Uterus (tissue), 4 donors: ENCODE measurements around the gene KIF3C. TPM values are rescaled to one million over a fixed set of nuclear protein-coding genes. Genes with fewer than 3 reads are reported as not detected.

ENCODE experiments used
- DNase-seq, 2 donors: peaks; one replicate each; pipeline ENCODE4 v3.0.0-alpha.2; 2019 to 2020
- H3K27ac ChIP-seq, 2 donors: fragments of 200-600 bp; sonication (generic); 1 replicate in 1 of 2; 2 replicates in 1 of 2; pipeline ENCODE4 v1.5.1; 2016 to 2018
- H3K27me3 ChIP-seq, 2 donors: fragments of 200-600 bp; sonication (generic); one replicate each; pipeline ENCODE4 v1.5.1; 2018 to 2019; ENCODE audit warnings: control low read depth in 1 of 2
- H3K36me3 ChIP-seq, 2 donors: fragments of 200-600 bp; sonication (generic); one replicate each; pipeline ENCODE4 v1.5.1; 2019; ENCODE audit warnings: control low read depth in 1 of 2
- H3K4me1 ChIP-seq, 2 donors: fragments of 200-600 bp; sonication (generic); one replicate each; pipeline ENCODE4 v1.5.1; 2018 to 2019; ENCODE audit warnings: control low read depth in 1 of 2
- H3K4me3 ChIP-seq, 2 donors: fragments of 200-600 bp; sonication (generic); 1 replicate in 1 of 2; 2 replicates in 1 of 2; pipeline ENCODE4 v1.5.1; 2018 to 2019; ENCODE audit warnings: mild to moderate bottlenecking in 1 of 2
- H3K9me3 ChIP-seq, 2 donors: fragments of 200-600 bp; sonication (generic); one replicate each; pipeline ENCODE4 v1.5.1; 2019; ENCODE audit warnings: control low read depth in 1 of 2
- CTCF ChIP-seq, 4 experiments: fragments of 200-600 bp in 2 of 4; fragments of 450-650 bp in 2 of 4; sonication (generic) in 2 of 4; IDR thresholded peaks; one replicate each; pipeline ENCODE4 v1.5.1; 2016 to 2019; ENCODE audit warnings: antibody characterized with exemption in 4 of 4, mild to moderate bottlenecking in 2 of 4, moderate library complexity in 1 of 4
- POLR2A ChIP-seq, 2 donors: fragments of 450-650 bp; IDR thresholded peaks; one replicate each; pipeline ENCODE4 v1.6.1; 2016; ENCODE audit warnings: antibody characterized with exemption in 2 of 2, mild to moderate bottlenecking in 1 of 2, moderate library complexity in 1 of 2
- intact Hi-C: fragments of 100-400 bp; cut with DNase I; formaldehyde crosslinking; loops from one replicate; pipeline ENCODE4 v1.15.1; 2023; ENCODE audit warnings: low total_unique reads
- total RNA-seq, 4 donors: library from RNA; depleted of rRNA in 3 of 4; stranded (reverse); fragments of >200 nt in 3 of 4; gene quantifications; one replicate each; pipeline versions ENCODE4 v1.1.0 to v1.2.4, GENCODE V29; 2014 to 2023
- donor health status: DM: yes; HTN: yes; CAD: no.

Gene KIF3C
- total RNA-seq, 4 donors from 2014 or later, result 3.5 to 12.6 (median 7.4) TPM

DNA sequence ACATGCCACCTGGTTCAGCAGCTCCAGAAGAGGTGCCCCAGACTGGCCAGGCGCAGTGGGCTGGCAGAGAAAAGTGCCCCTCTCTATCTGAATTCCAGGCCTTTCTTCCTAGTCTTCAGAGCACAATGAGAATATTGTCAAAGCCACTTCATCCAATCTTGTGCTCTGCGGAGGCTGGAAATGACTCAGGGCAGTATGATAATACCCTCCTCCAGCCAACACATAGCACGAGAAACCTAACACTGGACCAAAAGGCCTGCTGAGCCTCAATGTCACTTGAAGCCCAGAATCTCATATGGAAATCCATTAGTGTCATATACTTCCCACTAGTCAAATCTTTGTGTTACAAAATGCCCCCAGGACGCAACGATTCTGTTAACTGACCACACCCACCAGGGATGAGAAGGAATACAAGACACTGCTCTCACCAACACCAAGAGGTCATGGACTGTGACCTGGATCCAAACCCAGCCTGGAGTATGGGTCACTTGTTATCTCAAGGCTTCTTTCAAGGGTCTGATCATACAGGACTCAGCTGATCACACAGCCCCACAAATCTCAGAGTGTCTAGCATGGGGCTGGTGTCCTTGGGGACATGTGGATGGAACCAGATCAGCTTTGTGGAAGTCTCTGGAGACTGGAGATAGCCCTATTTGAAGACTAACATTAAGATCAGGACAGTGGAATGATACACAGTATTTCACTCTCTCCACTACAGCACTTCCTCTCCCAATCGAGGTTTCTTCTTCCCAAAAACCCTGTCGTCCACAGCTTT lies 10.1 kb downstream of the KIF3C start:
- H3K9me3 ChIP-seq, result no peaks in the 10 kb centered on the region
- no peaks in the 10 kb centered on the region for H3K4me1 ChIP-seq
- no peak for DNase-seq
- no peak for TF ChIP-seq POLR2A (IDR thresholded peaks at IDR 0.05)
- no peak for TF ChIP-seq CTCF (IDR thresholded peaks at IDR 0.05)
- no peak overlapping the region for H3K27ac ChIP-seq
- no peaks in the 10 kb centered on the region for H3K27me3 ChIP-seq
- H3K36me3 ChIP-seq, result no peaks in the 10 kb centered on the region
- intact Hi-C loops, result no loop called here
- H3K4me3 ChIP-seq, result no peak overlapping the region

DNA sequence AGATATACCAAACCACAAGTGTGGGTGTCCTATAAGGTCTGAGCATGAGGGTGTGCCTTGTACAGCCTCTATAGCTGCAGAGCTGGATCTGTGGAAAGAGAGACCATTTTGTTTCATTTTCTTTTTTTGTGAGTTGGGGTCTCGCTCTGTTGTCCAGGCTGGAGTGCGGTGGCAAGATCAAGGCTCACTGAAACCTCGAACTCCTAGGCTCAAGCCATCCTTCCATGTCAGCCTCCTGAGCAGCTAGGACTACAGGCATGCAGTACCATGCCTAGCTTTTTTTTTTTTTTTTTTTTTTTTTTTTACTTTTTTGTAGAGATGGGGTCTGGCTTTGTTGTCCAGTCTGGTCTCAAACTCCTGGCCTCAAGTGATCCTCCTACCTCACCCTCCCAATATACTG lies 10.7 kb downstream of the KIF3C start:
- Histone ChIP-seq H3K4me1 (no peaks in the 10 kb centered on the region), H3K9me3 (no peaks in the 10 kb centered on the region), H3K27ac (no peak overlapping the region), H3K4me3 (no peak overlapping the region), H3K27me3 (no peaks in the 10 kb centered on the region), H3K36me3 (no peaks in the 10 kb centered on the region)
- TF ChIP-seq CTCF (IDR thresholded peaks at IDR 0.05), result no peak
- intact Hi-C loops, result no loop called here
- no peak for DNase-seq

DNA sequence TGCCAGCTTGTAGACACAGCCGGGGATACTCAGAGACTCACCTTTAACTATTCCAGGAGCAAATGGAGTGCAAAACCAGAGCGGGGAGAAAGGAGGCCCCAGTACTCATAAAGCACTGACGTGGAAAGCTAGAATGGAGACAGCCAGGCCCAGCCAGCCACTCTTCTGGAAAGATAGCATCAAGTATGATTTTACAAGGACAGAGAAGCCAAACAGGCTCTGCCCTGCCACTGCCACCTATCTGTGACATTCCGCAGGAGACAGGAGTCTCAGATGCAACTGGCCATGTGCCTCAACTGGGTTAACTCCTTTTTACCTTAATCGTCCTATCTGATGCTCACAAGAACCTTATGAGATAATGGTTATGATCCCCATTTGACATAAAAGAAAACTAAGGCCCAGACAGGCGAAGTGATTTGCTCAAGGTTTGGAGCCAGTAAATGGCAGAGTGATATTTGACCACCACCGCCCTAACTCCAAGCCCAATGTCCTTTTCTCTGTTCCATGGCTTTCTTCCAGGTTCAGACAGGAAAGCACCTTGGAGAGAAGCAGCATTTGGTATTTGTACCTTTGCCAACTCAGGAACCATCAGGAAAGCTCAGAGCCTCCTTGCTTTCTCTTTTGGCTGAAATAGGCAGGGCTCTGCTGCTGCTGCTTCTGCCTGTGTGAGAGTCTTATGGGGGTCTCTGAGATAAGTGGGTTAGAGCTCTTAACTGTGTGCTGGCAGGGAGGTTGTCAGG lies 15.6 kb downstream of the KIF3C start:
- H3K4me3 ChIP-seq, result no peak overlapping the region
- no peak overlapping the region for H3K27ac ChIP-seq
- no peaks in the 10 kb centered on the region for H3K9me3 ChIP-seq
- H3K4me1 ChIP-seq, result no peaks in the 10 kb centered on the region
- TF ChIP-seq CTCF (IDR thresholded peaks at IDR 0.05), result no peak
- TF ChIP-seq POLR2A (IDR thresholded peaks at IDR 0.05), result no peak
- DNase-seq, result no peak
- no peaks in the 10 kb centered on the region for H3K27me3 ChIP-seq
- intact Hi-C loops, result no loop called here
- H3K36me3 ChIP-seq, result no peaks in the 10 kb centered on the region

GRCh38 chr2:25964891-25965290 lies 17.4 kb downstream of the KIF3C start:
- H3K4me3 ChIP-seq, result no peak overlapping the region
- intact Hi-C loops, result no loop called here
- H3K4me1 ChIP-seq, result no peaks in the 10 kb centered on the region
- H3K9me3 ChIP-seq, result no peaks in the 10 kb centered on the region
- no peak overlapping the region for H3K27ac ChIP-seq
- no peak for TF ChIP-seq CTCF (IDR thresholded peaks at IDR 0.05)
- no peak for TF ChIP-seq POLR2A (IDR thresholded peaks at IDR 0.05)
- H3K27me3 ChIP-seq, result no peaks in the 10 kb centered on the region
- H3K36me3 ChIP-seq, result no peaks in the 10 kb centered on the region
- DNase-seq, result no peak

GRCh38 chr2:25960920-25961319 lies 21.4 kb downstream of the KIF3C start:
- DNase-seq, result no peak
- intact Hi-C loops, result no loop called here
- TF ChIP-seq POLR2A (IDR thresholded peaks at IDR 0.05) (no peak), CTCF (IDR thresholded peaks at IDR 0.05) (no peak)
- no peaks in the 10 kb centered on the region for H3K36me3 ChIP-seq
- no peaks in the 10 kb centered on the region for H3K9me3 ChIP-seq
- no peak overlapping the region for H3K4me3 ChIP-seq
- no peaks in the 10 kb centered on the region for H3K27me3 ChIP-seq
- peak overlapping the region in 1 of 2 donors; percentile 6 for H3K27ac ChIP-seq
- no peaks in the 10 kb centered on the region for H3K4me1 ChIP-seq
